ENCODE data around the gene ALB. TPM values are rescaled to one million over a fixed set of nuclear protein-coding genes. Genes with fewer than 3 reads are reported as not detected.

ALB gene
- total and polyA plus RNA-seq, 2 of the 8 experiments (the other 6 are each of a cell fraction or from before 2014, with no cell fraction given) = 0.12 TPM; not detected in 1

DNA sequence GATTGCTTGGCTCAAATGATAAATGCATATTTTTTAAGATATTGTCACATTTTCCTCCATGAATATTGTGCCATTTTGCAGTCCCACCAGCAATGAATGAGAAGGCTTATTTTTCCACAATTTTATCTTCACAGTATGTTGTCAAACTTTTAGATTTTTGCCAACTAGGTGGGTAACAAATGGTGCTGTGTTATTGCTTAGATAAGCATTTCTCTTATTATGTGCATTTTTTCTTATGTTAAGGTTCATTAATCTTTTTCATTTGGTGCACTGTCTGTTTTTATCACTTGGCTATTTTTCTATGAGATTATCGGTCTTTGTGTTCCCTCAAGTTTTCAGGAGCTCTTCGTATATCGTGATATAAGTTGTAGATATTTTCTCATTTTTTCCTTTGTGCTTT is 64.1 kb downstream of the ALB start:
- no peak overlapping the region for H2BK120ac ChIP-seq (replicated peaks; ENCODE audit: low read depth, low read length)
- no peak overlapping the region for H2AFZ ChIP-seq (ENCODE audit: low read length)
- no peak overlapping the region for H2BK12ac ChIP-seq (ENCODE audit: low read depth, low read length)
- H3K36me3 ChIP-seq (ENCODE audit: control insufficient read depth in 2 of 4, insufficient read depth in 4 of 4, low read length in 3 of 4) = no peaks in the 10 kb centered on the region
- POLR2A ChIA-PET (ENCODE audit: partially characterized antibody) = interaction anchor here (1.0 kb wide), 1 partner anchor 16 kb away, joined by 3 read pairs; no protein-coding TSS in a partner anchor
- H4K20me1 ChIP-seq (replicated peaks in 1 of 2; ENCODE audit: control insufficient read depth in 1 of 2, insufficient read depth in 2 of 2, low read length in 2 of 2) = no peaks in the 10 kb centered on the region
- no peaks in the 10 kb centered on the region for H3K9me3 ChIP-seq (ENCODE audit: insufficient read depth in 2 of 2, low read depth in 1 of 2, low read length in 1 of 2)
- WGBS, 2 experiments (ENCODE audit: extremely low coverage in 1 of 2, insufficient coverage in 1 of 2, insufficient read length in 1 of 2, insufficient replicate concordance in 2 of 2, low coverage in 1 of 2, low lambda C conversion rate in 2 of 2, missing lambda C conversion rate in 1 of 2) = 84% methylated on average over 3 of the region's 3 CpGs; no CpG with 5 or more reads in 1 of the 2 experiments
- H2BK20ac ChIP-seq (ENCODE audit: low read length) = no peak overlapping the region
- no peaks in the 10 kb centered on the region for H3K23me2 ChIP-seq (ENCODE audit: low read depth, low read length)
- H3K23ac ChIP-seq (ENCODE audit: insufficient read length) = no peak overlapping the region
- FAIRE-seq (no peak), DNase-seq (ENCODE audit: low read depth in 1 of 2, low spot score in 2 of 2) (no peak)
- H3K9ac ChIP-seq (replicated peaks in 1 of 4; ENCODE audit: extremely low read depth in 1 of 4, low read depth in 3 of 4, low read length in 3 of 4) = no peak overlapping the region
- no peaks in the 10 kb centered on the region for H3K27me3 ChIP-seq (replicated peaks in 1 of 4; ENCODE audit: control insufficient read depth in 3 of 4, extremely low read depth in 1 of 4, insufficient read depth in 3 of 4, low read length in 3 of 4)
- H4K91ac ChIP-seq (replicated peaks; ENCODE audit: insufficient read length, low read length) = no peak overlapping the region
- no peak overlapping the region for H3K14ac ChIP-seq (ENCODE audit: insufficient read length)
- no peaks in the 10 kb centered on the region for H3K79me2 ChIP-seq (ENCODE audit: control insufficient read depth in 1 of 2, insufficient read depth in 2 of 2, low read length in 2 of 2)
- no peak overlapping the region for H2AK5ac ChIP-seq (ENCODE audit: low read depth, low read length)
- H4K5ac ChIP-seq (ENCODE audit: insufficient read length, low read depth, low read length) = no peak overlapping the region
- no peak overlapping the region for H3K56ac ChIP-seq (replicated peaks; ENCODE audit: insufficient read length, low read depth, low read length)
- H3K4me2 ChIP-seq (ENCODE audit: insufficient read depth in 1 of 2, low read depth in 2 of 2, low read length in 2 of 2) = no peak overlapping the region
- H3K79me1 ChIP-seq (ENCODE audit: low read depth, low read length) = no peaks in the 10 kb centered on the region
- CTCF ChIA-PET (ENCODE audit: partially characterized antibody) = interaction anchor here (0.8 to 1.5 kb wide), 2 partner anchors 34 to 105 kb away, joined by 3 read pairs; no protein-coding TSS in a partner anchor
- no peak overlapping the region for H2BK5ac ChIP-seq (ENCODE audit: low read depth, low read length)
- no peak overlapping the region for H2BK15ac ChIP-seq (ENCODE audit: low read length)
- no peaks in the 10 kb centered on the region for H3K4me1 ChIP-seq (replicated peaks in 1 of 4; ENCODE audit: control insufficient read depth in 3 of 4, insufficient read depth in 4 of 4, low read length in 3 of 4)
- no peak overlapping the region for H3K18ac ChIP-seq (ENCODE audit: extremely low read depth, low read length)
- H3K4ac ChIP-seq (replicated peaks; ENCODE audit: insufficient read length, low read depth, low read length) = no peak overlapping the region
- H3K27ac ChIP-seq (ENCODE audit: low read depth, low read length) = no peak overlapping the region
- no peak overlapping the region for H4K8ac ChIP-seq (ENCODE audit: extremely low read depth, insufficient read depth, low read length)
- no peak overlapping the region for H3K4me3 ChIP-seq (ENCODE audit: extremely low read depth in 1 of 4, insufficient read depth in 2 of 4, low read depth in 3 of 4, low read length in 4 of 4)
- TF ChIP-seq CEBPB (IDR thresholded peaks at IDR 0.05; ENCODE audit: low read depth, low read length) = no peak
- no peak for TF ChIP-seq ASH2L (IDR thresholded peaks at IDR 0.05; ENCODE audit: low read length)

Data from H1 (cell line).